AG08396 (cell line): ENCODE data around the gene SH3YL1.
A peak's percentile ranks its signal among the peaks of the same experiment; 100 is the strongest.

ENCODE experiments used
- DNase-seq: peaks from one replicate; pipeline ENCODE4 v3.0.0; 2012; ENCODE audit warnings: low spot score, mixed read lengths

The SH3YL1 gene, protein sequence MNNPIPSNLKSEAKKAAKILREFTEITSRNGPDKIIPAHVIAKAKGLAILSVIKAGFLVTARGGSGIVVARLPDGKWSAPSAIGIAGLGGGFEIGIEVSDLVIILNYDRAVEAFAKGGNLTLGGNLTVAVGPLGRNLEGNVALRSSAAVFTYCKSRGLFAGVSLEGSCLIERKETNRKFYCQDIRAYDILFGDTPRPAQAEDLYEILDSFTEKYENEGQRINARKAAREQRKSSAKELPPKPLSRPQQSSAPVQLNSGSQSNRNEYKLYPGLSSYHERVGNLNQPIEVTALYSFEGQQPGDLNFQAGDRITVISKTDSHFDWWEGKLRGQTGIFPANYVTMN

GRCh38 chr2:263774-264492 lies at the start of gene SH3YL1:
SH3YL1 (minus strand) TSS chr2:264032; CDS start chr2:263984, 48 bp downstream.
- DNase-seq = peak; percentile 35

- no peak for DNase-seq
Measured at GRCh38 chr2:310994-311393, 47.2 kb upstream of the SH3YL1 start.

DNA sequence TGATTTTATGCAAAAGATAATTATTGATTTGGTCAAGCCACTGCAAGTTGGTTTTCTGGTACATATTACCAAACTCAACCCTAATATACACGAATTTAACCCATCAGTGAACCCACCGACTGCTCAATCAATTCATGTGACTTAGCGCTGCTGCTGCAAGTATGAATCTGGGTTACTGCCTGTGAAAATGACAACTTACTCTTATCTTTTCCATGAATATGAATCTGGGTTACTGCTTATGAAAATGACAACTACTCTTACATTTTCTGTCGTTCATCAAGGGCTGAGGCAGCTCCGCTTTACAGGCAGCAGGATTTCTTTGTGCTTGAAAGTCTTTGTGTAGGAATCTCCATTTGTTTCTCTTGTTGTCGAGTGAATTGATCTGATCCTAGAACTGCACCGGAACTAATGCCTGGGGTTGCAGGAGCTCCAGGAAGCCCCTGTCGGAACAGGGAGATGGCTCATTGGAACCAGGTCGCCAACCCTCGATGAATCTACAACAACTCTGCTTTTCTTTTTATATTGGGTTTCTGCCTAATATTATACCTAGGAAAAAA lies 46.2 kb upstream of the SH3YL1 start:
- no peak for DNase-seq

DNA sequence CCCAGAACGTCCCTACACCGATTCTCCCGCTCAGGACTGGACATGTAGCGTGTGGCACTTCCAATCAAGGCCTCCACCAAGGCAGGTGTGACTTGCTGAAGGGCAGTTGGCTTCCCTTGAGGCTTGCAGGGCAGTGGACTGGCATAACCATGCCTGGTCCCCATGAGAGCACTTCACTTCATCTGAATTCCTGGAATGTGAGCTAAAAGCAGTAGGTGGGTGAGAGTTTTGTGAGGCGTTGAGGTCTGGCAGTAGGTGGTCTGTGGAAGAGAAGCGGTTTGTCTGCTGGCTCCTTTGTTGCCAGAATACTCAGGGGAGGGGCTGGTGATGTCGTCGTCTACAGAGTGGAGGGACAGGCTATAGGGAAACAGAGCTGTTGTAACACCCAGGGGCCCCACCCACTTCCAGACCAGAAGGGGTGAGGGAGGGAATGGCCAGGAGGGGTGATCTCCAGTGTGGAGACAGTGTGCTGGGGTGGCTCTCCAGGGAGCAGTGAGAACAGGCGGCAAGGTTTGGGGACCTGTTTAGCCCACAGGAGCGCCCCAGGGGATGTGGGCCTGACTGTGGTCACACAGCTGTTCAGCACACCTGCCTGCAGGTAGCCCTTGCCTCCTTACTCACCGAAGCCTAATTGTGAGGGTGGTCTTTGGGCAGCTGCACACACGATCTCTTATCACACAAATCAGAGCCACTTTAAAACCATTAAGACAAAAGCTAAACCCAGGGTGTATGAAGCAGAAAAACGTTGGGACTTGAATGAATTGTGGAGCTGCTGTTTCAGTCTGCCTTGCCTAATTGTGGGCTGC lies 45.5 kb upstream of the SH3YL1 start:
- DNase-seq = no peak

DNA sequence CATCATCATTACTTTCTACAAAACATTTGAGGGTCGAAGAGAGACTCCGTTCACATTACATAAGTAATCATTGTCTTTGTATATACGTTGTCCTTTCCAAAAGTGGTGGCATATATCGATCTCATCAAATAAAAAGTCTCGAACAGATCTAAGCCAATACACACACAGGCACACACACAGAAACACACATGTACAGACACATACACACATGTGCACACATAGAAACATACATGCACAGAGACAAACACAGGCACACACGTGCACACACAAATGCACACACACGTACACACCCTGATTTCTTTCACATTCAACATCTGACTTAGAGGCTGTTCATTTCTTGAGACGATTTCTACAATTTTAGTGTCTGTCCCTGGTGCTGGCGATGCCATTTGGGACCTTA lies 41.5 kb upstream of the SH3YL1 start:
- no peak for DNase-seq

DNA sequence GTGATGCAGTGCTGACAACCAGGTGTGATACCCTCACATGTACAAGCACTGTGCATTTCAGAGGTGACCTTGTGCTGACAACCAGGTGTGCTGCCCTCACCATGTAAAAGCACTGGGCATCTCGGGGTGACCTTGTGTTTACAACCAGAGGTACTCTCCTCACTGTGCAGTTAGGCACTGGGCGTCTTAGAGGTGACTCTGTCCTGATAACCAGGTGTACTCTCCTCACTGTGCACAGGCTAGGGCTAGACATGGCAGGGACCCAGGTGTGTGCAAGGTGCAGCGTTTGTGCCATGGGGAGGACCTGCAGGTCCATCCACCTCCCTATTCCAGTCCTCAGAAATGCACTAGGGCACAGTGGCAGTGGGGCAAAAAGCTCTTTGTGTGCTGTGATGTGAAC lies 32.5 kb upstream of the SH3YL1 start:
- DNase-seq = no peak

GRCh38 chr2:295090-295489 lies 31.3 kb upstream of the SH3YL1 start:
- DNase-seq = no peak

- peak; percentile 85 for DNase-seq
Measured at GRCh38 chr2:290090-290722, 26.4 kb upstream of the SH3YL1 start.

GRCh38 chr2:289362-290089 lies 25.7 kb upstream of the SH3YL1 start:
- DNase-seq = peak; percentile 36

DNA sequence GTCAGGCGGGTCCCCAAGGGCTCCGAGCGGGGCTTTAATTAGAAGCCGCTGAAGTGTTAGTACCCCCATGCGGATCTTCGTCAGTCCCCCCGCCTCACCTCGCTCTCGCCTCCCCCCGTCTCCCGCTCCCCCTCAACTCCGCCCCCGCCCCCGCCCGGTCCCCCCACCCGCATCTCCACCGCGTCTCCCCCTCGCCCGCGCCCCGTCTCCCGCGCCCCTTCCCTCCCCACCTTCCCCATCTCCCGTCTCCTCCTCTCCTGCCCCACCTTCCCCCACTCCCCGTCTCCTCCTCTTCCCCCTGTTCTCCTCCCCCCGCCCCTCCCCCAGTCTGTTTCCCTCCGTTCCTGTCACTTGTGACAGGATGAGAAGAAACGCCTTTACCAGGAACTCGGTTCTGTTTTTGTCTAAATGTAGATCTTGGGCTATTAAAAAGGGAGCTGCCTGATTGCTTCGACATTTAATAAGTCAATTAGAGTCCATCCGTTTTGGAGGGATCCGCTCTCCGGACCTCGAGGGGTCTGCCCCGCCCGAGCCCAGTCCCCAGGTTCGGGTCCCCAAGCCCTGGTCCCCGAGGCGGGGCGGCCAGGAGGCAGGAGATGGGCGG lies 25.0 kb upstream of the SH3YL1 start:
- DNase-seq = no peak

DNA sequence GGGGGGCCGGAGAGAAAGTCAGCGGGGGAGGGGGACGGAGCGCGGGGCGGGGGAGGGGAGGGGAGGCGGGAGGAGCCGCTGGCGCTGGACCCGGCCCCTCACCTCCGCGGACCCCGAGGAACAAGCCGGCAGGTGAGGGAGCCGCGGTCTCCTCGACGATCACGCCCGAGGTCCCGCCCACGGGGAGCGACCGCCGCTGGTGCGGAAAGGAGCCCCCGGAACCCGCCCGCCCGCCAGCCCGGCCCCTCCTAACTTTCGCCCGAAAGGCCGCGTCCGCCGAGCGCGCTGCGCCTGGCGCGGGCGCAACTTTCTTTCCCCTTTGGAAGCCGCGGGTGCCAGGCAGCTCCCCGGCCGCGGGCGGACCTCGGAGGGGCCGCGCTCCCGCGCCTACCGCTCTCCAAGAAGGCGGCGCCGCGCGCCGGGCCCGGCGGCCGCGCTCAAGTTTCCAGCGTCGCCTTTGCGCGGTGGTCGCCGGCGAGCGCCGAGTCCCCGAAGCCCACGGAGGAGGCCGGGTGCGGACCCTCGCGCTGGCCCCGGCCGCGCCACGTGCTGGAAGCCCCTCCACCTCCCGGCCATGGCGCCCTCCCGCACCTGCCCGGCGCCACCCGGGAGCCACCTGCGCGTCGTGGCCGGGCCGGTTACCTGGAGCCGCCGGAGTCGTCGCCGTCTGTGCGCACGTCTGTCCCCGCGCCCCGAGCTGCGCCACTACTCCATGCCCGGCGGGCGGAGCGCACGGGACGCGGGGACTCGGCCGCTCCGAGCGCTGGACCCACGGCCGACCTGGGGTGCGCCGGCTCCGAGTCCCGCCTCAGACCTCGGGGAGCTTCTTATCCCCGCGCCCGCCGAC lies 24.3 kb upstream of the SH3YL1 start, which contains the start of gene ALKAL2:
TSS of gene ALKAL2 (minus strand) at position 181 of the 847 bp plus-strand sequence. CDS start 256 bp downstream, outside the sequence.
- DNase-seq = peak; percentile 34

- DNase-seq = peak; percentile 55
Measured at GRCh38 chr2:287471-287885, 23.6 kb upstream of the SH3YL1 start.

DNA sequence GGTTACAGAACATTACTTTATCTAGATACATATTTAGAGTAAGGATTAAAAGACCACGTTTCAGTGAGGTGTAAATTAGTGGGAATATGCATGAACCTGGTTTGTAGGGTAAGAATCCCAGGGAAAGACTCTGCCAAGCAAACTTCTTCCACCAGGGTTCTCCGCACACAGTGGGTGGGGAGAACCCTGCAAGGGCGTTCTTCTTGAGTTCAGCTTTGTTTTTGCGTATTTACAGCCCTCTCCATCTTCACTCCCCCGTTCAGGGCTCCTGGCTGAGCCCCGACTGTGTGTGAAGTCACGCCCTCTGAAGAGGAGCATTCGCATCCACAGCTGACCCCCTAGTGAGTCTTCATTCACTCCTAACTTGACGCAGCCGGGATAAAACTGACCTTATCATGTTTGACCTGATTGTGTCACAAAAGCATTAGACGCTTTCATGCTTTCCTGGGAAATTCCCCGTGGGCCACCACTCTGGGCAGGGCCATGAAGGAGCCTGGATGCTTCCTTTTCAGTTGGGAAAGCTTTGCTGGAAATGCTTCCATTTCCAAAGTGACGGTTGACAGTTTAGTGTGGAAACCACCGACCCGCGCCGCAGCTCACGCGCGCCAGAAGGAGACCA lies 23.1 kb upstream of the SH3YL1 start:
- no peak for DNase-seq

GRCh38 chr2:286035-286434 lies 22.2 kb upstream of the SH3YL1 start:
- no peak for DNase-seq

- peak; percentile 79 for DNase-seq
Measured at GRCh38 chr2:285531-285930, 21.7 kb upstream of the SH3YL1 start.

DNA sequence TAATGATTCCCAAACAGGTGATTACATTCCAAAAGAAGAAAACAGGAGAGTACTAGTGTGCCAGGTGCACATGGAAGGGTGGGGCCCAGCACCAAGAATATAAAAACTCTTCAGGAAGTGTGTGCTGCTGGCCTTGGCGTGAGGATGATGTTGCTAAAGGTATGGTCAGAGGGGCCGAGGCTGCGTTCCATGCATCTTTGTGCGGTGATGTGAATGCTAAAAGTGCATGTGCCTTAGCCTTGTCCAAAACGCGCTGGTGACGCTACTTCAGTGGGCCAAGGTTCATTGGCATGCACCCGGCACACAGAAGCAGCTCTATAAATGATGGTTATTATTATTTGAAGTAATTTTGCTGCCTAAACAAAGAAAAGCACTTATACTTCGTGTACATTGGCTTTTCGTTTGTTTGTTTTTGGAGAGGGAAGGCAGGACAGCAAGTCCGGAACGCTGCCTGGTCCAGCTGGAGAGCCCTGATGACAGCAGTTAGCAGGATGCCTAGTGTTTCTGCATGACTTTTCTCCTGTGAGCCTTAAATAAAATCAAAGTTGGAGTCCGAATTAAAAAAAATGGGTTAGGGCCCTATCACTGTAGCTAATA lies 21.2 kb upstream of the SH3YL1 start:
- no peak for DNase-seq

- peak; percentile 23 for DNase-seq
Measured at GRCh38 chr2:283996-284794, 20.4 kb upstream of the SH3YL1 start.
